OCI-LY7 (cell line): ENCODE results near the gene ODF2.

ENCODE experiments used
- EZH2phosphoT487 ChIP-seq: fragments of 200-600 bp; sonication (generic); IDR thresholded peaks from 2 replicates; pipeline ENCODE4 v1.6.1; 2018; ENCODE audit warnings: low read depth, borderline replicate concordance, mild to moderate bottlenecking, mixed run types, antibody characterized with exemption, low read length, moderate library complexity, mixed read lengths
- TF ChIP-seq, protein P1 (sequence below): fragments of 200-600 bp; sonication (generic); conservative IDR thresholded peaks from 2 replicates; pipeline ENCODE4 v1.5.1; 2014; ENCODE audit warnings: mild to moderate bottlenecking, antibody characterized with exemption, low read length, moderate library complexity, mixed read lengths

DNA sequence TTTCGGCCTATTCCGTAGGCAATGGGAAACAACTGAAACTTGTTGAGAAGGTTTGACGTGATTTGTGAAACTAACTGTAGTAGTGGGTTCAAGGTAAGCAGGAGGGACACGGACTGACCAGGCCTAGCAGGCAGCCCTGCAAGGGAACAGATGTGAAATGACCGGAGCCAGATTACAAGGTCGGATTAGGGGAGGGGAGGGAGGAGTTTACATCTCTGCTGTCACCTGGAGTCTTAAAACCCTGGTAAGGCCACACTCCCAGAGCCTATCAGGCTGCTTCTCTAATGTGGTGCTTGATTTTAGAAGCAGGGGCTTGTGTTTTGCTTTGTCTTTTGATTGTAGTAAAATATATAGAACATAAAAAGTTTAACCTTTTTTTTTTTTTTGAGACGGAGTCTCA, 93.1 kb downstream of the ODF2 start:
- TF ChIP-seq, protein P1, sequence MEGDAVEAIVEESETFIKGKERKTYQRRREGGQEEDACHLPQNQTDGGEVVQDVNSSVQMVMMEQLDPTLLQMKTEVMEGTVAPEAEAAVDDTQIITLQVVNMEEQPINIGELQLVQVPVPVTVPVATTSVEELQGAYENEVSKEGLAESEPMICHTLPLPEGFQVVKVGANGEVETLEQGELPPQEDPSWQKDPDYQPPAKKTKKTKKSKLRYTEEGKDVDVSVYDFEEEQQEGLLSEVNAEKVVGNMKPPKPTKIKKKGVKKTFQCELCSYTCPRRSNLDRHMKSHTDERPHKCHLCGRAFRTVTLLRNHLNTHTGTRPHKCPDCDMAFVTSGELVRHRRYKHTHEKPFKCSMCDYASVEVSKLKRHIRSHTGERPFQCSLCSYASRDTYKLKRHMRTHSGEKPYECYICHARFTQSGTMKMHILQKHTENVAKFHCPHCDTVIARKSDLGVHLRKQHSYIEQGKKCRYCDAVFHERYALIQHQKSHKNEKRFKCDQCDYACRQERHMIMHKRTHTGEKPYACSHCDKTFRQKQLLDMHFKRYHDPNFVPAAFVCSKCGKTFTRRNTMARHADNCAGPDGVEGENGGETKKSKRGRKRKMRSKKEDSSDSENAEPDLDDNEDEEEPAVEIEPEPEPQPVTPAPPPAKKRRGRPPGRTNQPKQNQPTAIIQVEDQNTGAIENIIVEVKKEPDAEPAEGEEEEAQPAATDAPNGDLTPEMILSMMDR: no peak
- TF ChIP-seq EZH2phosphoT487: no peak
